Astrocyte of the spinal cord (primary cell): Measurements from ENCODE around the gene LIMS2.

Experiments
- DNase-seq: peaks from one replicate; pipeline ENCODE4 v3.0.0; 2011; ENCODE audit warnings: low read depth, low spot score
- H3K4me3 ChIP-seq: 2 replicates; pipeline ENCODE4 v1.5.1; 2011; ENCODE audit warnings: low read depth, mild to moderate bottlenecking, low read length, moderate library complexity
- CTCF ChIP-seq: IDR thresholded peaks from 2 replicates; pipeline ENCODE4 v1.5.1; 2012; ENCODE audit warnings: low read depth, mild to moderate bottlenecking, low read length, inconsistent platforms
- in situ Hi-C: cut with HindIII; loops from 2 replicates; pipeline ENCODE4 v1.10.0; 2017; ENCODE audit warnings: low sequenced_read_pairs

The LIMS2 gene

GRCh38 chr2:127673291-127674069 lies 1.9 kb downstream of the LIMS2 start:
- TF ChIP-seq CTCF = no peak
- in situ Hi-C loops = no loop called here
- no peak overlapping the region for H3K4me3 ChIP-seq
- DNase-seq = no peak

- H3K4me3 ChIP-seq = no peak overlapping the region
- no peak for TF ChIP-seq CTCF
- in situ Hi-C loops = no loop called here
- DNase-seq = no peak
These were observed 2.7 kb downstream of the LIMS2 start for GRCh38 chr2:127672341-127673224.

GRCh38 chr2:127671557-127672302 lies 3.6 kb downstream of the LIMS2 start:
- in situ Hi-C loops = no loop called here
- DNase-seq = no peak
- TF ChIP-seq CTCF = no peak
- no peak overlapping the region for H3K4me3 ChIP-seq

GRCh38 chr2:127670957-127671290 lies 4.4 kb downstream of the LIMS2 start:
- in situ Hi-C loops = no loop called here
- no peak for TF ChIP-seq CTCF
- no peak for DNase-seq
- no peak overlapping the region for H3K4me3 ChIP-seq

GRCh38 chr2:127670055-127670956 lies 5.0 kb downstream of the LIMS2 start:
- DNase-seq = no peak
- no peak overlapping the region for H3K4me3 ChIP-seq
- in situ Hi-C loops = no loop called here
- no peak for TF ChIP-seq CTCF
